Small intestine (tissue), 7 donors: ENCODE results near the gene MAML2. TPM values are rescaled to one million over a fixed set of nuclear protein-coding genes. Genes with fewer than 3 reads are reported as not detected.
"Not testable (repeated sequence)": the region's sequence is repeated elsewhere in the genome, so short reads cannot be mapped to it uniquely, and the experiment has no call there.

ENCODE experiments used
- DNase-seq, 2 donors: peaks; one replicate each; pipeline versions ENCODE4 v3.0.0 to v3.0.0-alpha.2; 2013
- FAIRE-seq: peaks from 2 replicates; lab custom pipeline; 2012; peaks lifted over from hg19 to GRCh38; lab: Jason Lieb, UNC
- H3K27ac ChIP-seq, 3 donors: one replicate each; pipeline ENCODE4 v1.5.1; 2013; ENCODE audit warnings: low read length in 2 of 3, mild to moderate bottlenecking in 2 of 3, control low read depth in 1 of 3, inconsistent platforms in 1 of 3, low read depth in 1 of 3, moderate library complexity in 1 of 3
- H3K27me3 ChIP-seq, 3 donors: one replicate each; pipeline ENCODE4 v1.6.1; 2013; ENCODE audit warnings: low read length in 3 of 3, inconsistent platforms in 1 of 3; ENCODE audit not compliant: control insufficient read depth in 3 of 3, insufficient read depth in 3 of 3
- H3K36me3 ChIP-seq, 3 donors: one replicate each; pipeline ENCODE4 v1.6.1; 2013; ENCODE audit warnings: low read length in 3 of 3, inconsistent platforms in 1 of 3, low read depth in 1 of 3, mild to moderate bottlenecking in 1 of 3, moderate library complexity in 1 of 3; ENCODE audit not compliant: control insufficient read depth in 3 of 3, insufficient read depth in 2 of 3
- H3K4me1 ChIP-seq, 3 donors: one replicate each; pipeline ENCODE4 v1.6.1; 2013; ENCODE audit warnings: low read length in 2 of 3, inconsistent platforms in 1 of 3, low read depth in 1 of 3, mild to moderate bottlenecking in 1 of 3, moderate library complexity in 1 of 3; ENCODE audit not compliant: control insufficient read depth in 3 of 3, insufficient read depth in 2 of 3
- H3K4me3 ChIP-seq, 3 donors: one replicate each; pipeline ENCODE4 v1.5.1; 2013; ENCODE audit warnings: low read length in 3 of 3, control low read depth in 1 of 3, inconsistent platforms in 1 of 3, low read depth in 1 of 3, mild to moderate bottlenecking in 1 of 3, moderate library complexity in 1 of 3
- H3K9me3 ChIP-seq, 2 donors: one replicate each; pipeline ENCODE4 v1.6.1; 2013; ENCODE audit warnings: low read depth in 1 of 2, low read length in 1 of 2; ENCODE audit not compliant: control insufficient read depth in 2 of 2, insufficient read depth in 1 of 2
- WGBS, 3 donors: extraction: QIAGEN DNeasy Blood & Tissue Kit; methylation state at CpG; one replicate each; pipeline ENCODE4 v1.1.7; 2013; 5-methylcytosine and 5-hydroxymethylcytosine counted together
- polyA plus RNA-seq, 4 donors: library from polyadenylated mRNA; stranded (reverse) in 3 of 4; unstranded in 1 of 4; fragments of 200-250 nt in 3 of 4; fragments of 120-200 nt in 1 of 4; gene quantifications; one replicate each; pipeline versions ENCODE4 v1.2.1 to v1.2.3, GENCODE V29; 2013
- donor health status: healthy with polysubstance abuse.
- donor health status: control.
- donor health status: control.
- donor health status: Bipolar disorder and iron deficiency.
- donor health status: healthy.

MAML2 gene
- polyA plus RNA-seq, 4 donors = 0.45 to 11.6 (median 1.6) TPM

- Histone ChIP-seq H3K27me3 (no peaks in the 10 kb centered on the region), H3K9me3 (no peaks in the 10 kb centered on the region), H3K36me3 (no peaks in the 10 kb centered on the region), H3K27ac (no peak overlapping the region), H3K4me3 (no peak overlapping the region), H3K4me1 (peaks cover 0 to 5% (median 3%) of the 10 kb centered on the region in 3 donors)
- DNase-seq (no peak), FAIRE-seq (no peak)
- WGBS, 3 donors = 91 to 98% (median 98%) methylated on average over 1 of the region's 1 CpG
Measured at GRCh38 chr11:96290631-96291030, 52.4 kb downstream of the MAML2 start.

GRCh38 chr11:96290031-96290430, 53.0 kb downstream of the MAML2 start:
- Histone ChIP-seq H3K27ac (no peak overlapping the region), H3K4me3 (no peak overlapping the region), H3K9me3 (no peaks in the 10 kb centered on the region), H3K4me1 (peaks cover 0 to 5% (median 3%) of the 10 kb centered on the region in 3 donors), H3K36me3 (no peaks in the 10 kb centered on the region), H3K27me3 (no peaks in the 10 kb centered on the region)
- FAIRE-seq (no peak), DNase-seq (no peak)
- WGBS, 3 donors = 55 to 90% (median 87%) methylated on average over 1 of the region's 1 CpG

- peaks cover 0 to 5% (median 3%) of the 10 kb centered on the region in 3 donors for H3K4me1 ChIP-seq
- H3K9me3 ChIP-seq = no peaks in the 10 kb centered on the region
- DNase-seq (no peak), FAIRE-seq (no peak)
- no peaks in the 10 kb centered on the region for H3K36me3 ChIP-seq
- H3K27me3 ChIP-seq = no peaks in the 10 kb centered on the region
- H3K4me3 ChIP-seq = no peak overlapping the region
- no peak overlapping the region for H3K27ac ChIP-seq
- WGBS, 3 donors = 82 to 91% (median 84%) methylated on average over 3 of the region's 3 CpGs
Measured at GRCh38 chr11:96288915-96289314, 54.1 kb downstream of the MAML2 start.

- Histone ChIP-seq H3K36me3 (no peaks in the 10 kb centered on the region), H3K9me3 (no peaks in the 10 kb centered on the region), H3K27ac (no peak overlapping the region), H3K4me3 (no peak overlapping the region), H3K4me1 (peaks cover 0 to 3% (median 0%) of the 10 kb centered on the region in 3 donors), H3K27me3 (no peaks in the 10 kb centered on the region)
- no peak for DNase-seq
- no peak for FAIRE-seq
- WGBS, 3 donors = 78 to 84% (median 83%) methylated on average over 6 of the region's 6 CpGs
Measured at GRCh38 chr11:96287822-96288439, 55.1 kb downstream of the MAML2 start.

GRCh38 chr11:96285985-96286384, 57.0 kb downstream of the MAML2 start:
- H3K36me3 ChIP-seq, H3K27ac ChIP-seq, H3K4me3 ChIP-seq, H3K4me1 ChIP-seq, H3K27me3 ChIP-seq, H3K9me3 ChIP-seq, DNase-seq, FAIRE-seq: not testable (repeated sequence)
- 97 to 98% (median 98%) methylated on average over 6 of the region's 6 CpGs for WGBS, 3 donors

GRCh38 chr11:96284917-96285316, 58.1 kb downstream of the MAML2 start:
- Histone ChIP-seq H3K27me3 (no peaks in the 10 kb centered on the region), H3K36me3 (peaks cover 0 to 2% (median 0%) of the 10 kb centered on the region in 3 donors), H3K4me3 (no peak overlapping the region), H3K27ac (no peak overlapping the region), H3K9me3 (no peaks in the 10 kb centered on the region), H3K4me1 (peaks cover 0 to 1% (median 0%) of the 10 kb centered on the region in 3 donors)
- DNase-seq (no peak), FAIRE-seq (no peak)
- 76 to 90% (median 83%) methylated on average over 3 of the region's 3 CpGs for WGBS, 3 donors

GRCh38 chr11:96284401-96284800, 58.6 kb downstream of the MAML2 start:
- H3K4me3 ChIP-seq = no peak overlapping the region

GRCh38 chr11:96282625-96283220, 60.3 kb downstream of the MAML2 start:
- Histone ChIP-seq H3K27ac (no peak overlapping the region), H3K27me3 (no peaks in the 10 kb centered on the region), H3K9me3 (no peaks in the 10 kb centered on the region), H3K4me1 (peaks cover 0 to 9% (median 3%) of the 10 kb centered on the region in 3 donors), H3K4me3 (no peak overlapping the region), H3K36me3 (peaks cover 0 to 2% (median 0%) of the 10 kb centered on the region in 3 donors)
- FAIRE-seq = no peak
- WGBS, 3 donors = 74 to 88% (median 84%) methylated on average over 2 of the region's 2 CpGs
- DNase-seq = no peak

More at GRCh38 chr11:96284401-96284800, 58.6 kb downstream of the MAML2 start:
- FAIRE-seq (no peak), DNase-seq (no peak)
- Histone ChIP-seq H3K4me1 (peaks cover 0 to 6% (median 0%) of the 10 kb centered on the region in 3 donors), H3K27me3 (no peaks in the 10 kb centered on the region), H3K27ac (no peak overlapping the region), H3K36me3 (peaks cover 0 to 2% (median 0%) of the 10 kb centered on the region in 3 donors), H3K9me3 (no peaks in the 10 kb centered on the region)
- 97 to 100% (median 97%) methylated on average over 1 of the region's 1 CpG for WGBS, 3 donors
